LNCaP clone FGC (cell line): ENCODE measurements around the gene MICAL2.

ENCODE experiments used
- DNase-seq: peaks from one replicate; pipeline ENCODE4 v3.0.0-alpha.2; 2011; ENCODE audit warnings: low read depth
- H3K4me3 ChIP-seq: 2 replicates; pipeline ENCODE4 v1.5.1; 2011; ENCODE audit warnings: mild to moderate bottlenecking, low read depth, low read length, control low read depth
- CTCF ChIP-seq: IDR thresholded peaks from 2 replicates; pipeline ENCODE4 v1.5.1; 2012; ENCODE audit warnings: mild to moderate bottlenecking; ENCODE audit not compliant: control insufficient read depth, insufficient read depth; ENCODE audit errors: extremely low read depth

Gene MICAL2

GRCh38 chr11:12263141-12263693 is 152.8 kb downstream of the MICAL2 start:
- DNase-seq: no peak
- H3K4me3 ChIP-seq: no peak overlapping the region
- TF ChIP-seq CTCF: no peak

DNA sequence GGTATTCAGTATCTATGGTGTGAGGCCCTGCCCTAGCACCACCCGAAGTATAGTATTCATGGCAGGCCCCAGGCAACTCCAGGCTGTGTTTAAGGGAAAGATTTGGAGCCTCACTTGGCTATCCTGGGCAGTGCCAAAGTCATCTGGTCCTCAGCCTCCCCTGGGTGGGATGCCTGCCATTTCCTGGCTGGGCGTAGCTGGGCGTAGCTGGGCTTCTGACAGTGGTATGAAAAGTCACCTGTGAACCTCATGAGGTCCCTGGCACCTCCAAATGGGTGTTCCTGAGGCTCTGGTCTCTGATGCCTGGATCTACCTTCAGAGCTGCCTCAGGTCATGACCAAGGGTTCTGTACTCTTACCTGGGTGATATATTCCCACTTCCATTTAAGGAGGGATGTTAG is 154.0 kb downstream of the MICAL2 start:
- H3K4me3 ChIP-seq: no peak overlapping the region
- TF ChIP-seq CTCF: no peak
- no peak for DNase-seq

DNA sequence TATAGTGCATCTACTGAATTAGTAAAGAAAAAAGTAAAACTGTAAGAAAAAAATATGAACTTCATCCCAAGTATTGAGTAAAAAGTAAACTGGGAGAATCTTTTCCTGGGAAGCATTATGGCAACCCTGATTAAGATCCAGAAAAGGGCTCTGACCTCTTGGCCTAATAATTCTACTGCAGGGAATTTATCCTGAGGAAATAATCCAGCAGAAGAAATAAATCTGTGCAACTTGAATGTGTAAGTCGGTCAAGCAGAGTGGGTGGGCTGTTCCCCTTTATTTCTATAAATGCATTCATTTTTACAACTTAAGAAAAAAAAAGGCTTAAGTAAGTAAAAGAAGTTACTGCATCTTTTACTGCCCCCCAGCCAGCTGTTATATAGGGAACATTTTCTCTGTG is 155.7 kb downstream of the MICAL2 start:
- DNase-seq: no peak
- no peak for TF ChIP-seq CTCF

DNA sequence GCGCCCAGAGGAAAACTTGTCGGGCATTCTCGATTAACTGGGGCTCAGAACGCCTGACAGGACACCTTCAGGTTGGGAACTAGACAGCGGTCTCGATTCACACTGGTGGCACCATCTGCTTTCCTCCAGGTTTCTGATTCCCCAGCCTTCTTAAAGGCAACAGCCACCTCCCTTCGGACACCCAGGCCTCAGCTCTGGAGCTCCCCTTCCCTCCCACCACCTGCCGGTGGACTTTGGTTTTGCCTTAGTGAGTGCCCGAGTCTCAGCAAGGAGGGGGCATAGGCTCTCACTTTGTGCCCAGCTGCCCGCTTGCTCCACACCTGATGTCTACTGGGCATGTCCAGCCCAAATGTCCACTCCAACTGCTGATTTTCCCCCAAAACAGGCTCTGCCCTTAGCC is 156.6 kb downstream of the MICAL2 start:
- DNase-seq: no peak
- H3K4me3 ChIP-seq: no peak overlapping the region
- TF ChIP-seq CTCF: no peak

More for the DNA sequence above, 155.7 kb downstream of the MICAL2 start:
- H3K4me3 ChIP-seq: no peak overlapping the region

GRCh38 chr11:12267921-12268320 is 157.5 kb downstream of the MICAL2 start:
- no peak for DNase-seq
- no peak for TF ChIP-seq CTCF

GRCh38 chr11:12269104-12269441 is 158.7 kb downstream of the MICAL2 start:
- H3K4me3 ChIP-seq: no peak overlapping the region
- no peak for DNase-seq
- TF ChIP-seq CTCF: no peak

More at GRCh38 chr11:12267921-12268320, 157.5 kb downstream of the MICAL2 start:
- no peak overlapping the region for H3K4me3 ChIP-seq

GRCh38 chr11:12269446-12270214 is 159.2 kb downstream of the MICAL2 start:
- no peak for DNase-seq
- TF ChIP-seq CTCF: no peak
- H3K4me3 ChIP-seq: no peak overlapping the region
